Measurements from ENCODE around the gene APOBEC3H. TPM values are rescaled to one million over a fixed set of nuclear protein-coding genes. Genes with fewer than 3 reads are reported as not detected.
A peak's percentile ranks its signal among the peaks of the same experiment; 100 is the strongest.
"Not testable (repeated sequence)": the region's sequence is repeated elsewhere in the genome, so short reads cannot be mapped to it uniquely, and the experiment has no call there.

APOBEC3H gene
- under 1 TPM in 1 of 10 donors, not detected in 9; 0.33 TPM for polyA plus RNA-seq (ENCODE audit: insufficient read length in 10 of 10)
- long read RNA-seq, donor 1, result 0 reads
- long read RNA-seq, donor 2, result 0 reads
- long read RNA-seq, donor 3, result 0 reads
- long read RNA-seq, donor 4, result 0 reads
- long read RNA-seq, donor 5, result 0 reads
- long read RNA-seq, donor 6, result 0 reads
- long read RNA-seq, donor 7, result 0 reads
- long read RNA-seq, donor 8, result 0 reads
- long read RNA-seq, donor 9, result 0 reads

DNA sequence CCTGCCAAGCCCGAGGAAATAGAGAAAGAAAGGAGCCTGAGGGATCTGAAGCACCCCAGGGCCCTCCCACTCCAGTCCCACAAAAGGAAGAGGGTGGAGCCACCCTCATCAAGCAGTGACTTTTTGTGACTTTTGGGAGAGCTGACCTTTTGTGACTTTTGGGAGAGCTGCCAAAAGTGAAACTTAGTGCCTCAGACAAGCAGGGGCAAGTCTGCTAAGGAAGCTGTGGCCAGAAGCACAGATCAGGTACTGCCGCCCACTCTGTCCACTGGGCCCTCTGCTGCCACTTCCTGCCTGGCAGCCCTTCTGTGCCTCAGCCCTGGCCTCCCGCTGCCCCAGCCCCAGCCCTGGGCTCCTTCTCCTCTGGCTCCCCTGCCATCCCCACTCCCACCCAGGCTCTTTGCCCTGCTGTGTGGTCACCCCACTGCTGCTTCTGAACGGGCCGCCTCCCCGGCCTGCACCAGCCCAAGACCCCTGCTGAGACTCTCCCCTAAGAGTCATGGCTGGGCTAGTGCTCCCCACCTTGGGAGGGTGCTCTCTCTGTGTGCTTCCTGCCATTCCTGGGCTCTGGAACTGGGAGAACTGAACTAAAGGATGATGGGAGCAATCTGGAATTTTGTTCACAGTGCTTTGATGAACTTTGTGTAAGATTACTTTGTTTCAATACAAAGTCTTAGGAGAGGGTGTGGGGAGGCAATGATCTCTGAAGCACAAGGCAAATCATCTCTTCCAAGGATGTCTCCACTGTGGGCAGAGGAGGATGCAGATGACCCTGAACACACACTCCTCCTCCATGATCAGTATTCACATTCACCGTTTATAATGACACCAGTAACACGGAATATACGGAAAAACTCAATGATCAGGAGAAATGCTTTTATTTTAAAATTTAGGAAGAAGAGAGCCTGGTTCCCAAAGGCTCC, at the start of gene APOBEC3H:
APOBEC3H (plus strand) TSS at position 147 of the 923 bp plus-strand sequence. CDS start 3,035 bp downstream, outside the sequence.
- DNase-seq, result no peak

DNA sequence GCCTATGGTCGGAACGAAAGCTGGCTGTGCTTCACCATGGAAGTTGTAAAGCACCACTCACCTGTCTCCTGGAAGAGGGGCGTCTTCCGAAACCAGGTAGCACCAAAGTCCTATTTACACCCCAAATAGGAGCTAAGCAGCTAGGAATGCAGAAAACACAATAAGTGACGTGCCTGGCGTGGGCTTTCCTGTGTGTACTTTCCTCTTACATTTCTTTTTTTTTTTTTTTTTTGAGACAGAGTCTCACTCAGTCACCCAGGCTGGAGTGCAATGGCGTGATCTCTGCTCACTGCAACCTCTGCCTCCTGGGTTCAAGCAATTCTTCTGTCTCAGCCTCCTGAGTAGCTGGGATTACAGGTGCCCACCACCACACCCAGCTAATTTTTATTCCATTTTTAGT, 47.6 kb upstream of the APOBEC3H start:
- not testable (repeated sequence) for DNase-seq

GRCh38 chr22:39051844-39052495, 45.1 kb upstream of the APOBEC3H start:
- not testable (repeated sequence) for DNase-seq

DNA sequence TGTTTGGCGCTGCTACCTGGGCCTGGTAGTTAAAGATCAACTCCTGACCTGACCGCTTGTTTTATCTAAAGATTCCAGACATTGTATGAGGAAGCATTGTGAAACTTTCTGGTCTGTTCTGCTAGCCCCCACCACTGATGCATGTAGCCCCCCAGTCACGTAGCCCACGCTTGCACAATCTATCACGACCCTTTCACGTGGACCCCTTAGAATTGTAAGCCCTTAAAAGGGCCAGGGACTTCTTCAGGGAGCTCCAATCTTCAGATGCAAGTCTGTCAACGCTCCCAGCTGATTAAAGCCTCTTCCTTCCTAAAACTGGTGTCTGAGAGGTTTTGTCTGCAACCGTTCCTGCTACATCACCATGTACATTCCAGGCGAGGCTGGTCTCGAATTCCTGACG, 41.4 kb upstream of the APOBEC3H start:
- no peak for DNase-seq

- not testable (repeated sequence) for DNase-seq
Measured at GRCh38 chr22:39061290-39061689, 35.8 kb upstream of the APOBEC3H start.

DNA sequence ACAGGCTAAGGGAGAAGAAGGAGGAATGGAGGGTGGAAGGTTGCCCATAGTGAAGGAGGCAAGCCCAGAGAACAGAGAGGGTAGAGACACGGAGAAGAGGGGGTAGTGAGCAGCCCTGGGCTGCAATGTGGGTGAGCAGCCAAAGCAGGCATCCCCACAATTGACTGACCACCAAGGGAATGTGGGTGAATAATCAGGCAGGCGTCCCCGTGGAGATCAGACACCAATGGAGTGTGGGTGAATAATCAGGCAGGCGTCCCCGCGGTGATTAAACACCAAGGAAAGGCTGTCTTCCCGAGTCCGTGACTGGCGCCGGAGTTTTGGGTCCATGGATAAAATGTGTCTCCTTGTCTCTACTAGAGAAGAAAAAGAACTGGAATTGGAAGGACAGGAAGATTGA, 35.1 kb upstream of the APOBEC3H start:
- DNase-seq, result not testable (repeated sequence)

DNA sequence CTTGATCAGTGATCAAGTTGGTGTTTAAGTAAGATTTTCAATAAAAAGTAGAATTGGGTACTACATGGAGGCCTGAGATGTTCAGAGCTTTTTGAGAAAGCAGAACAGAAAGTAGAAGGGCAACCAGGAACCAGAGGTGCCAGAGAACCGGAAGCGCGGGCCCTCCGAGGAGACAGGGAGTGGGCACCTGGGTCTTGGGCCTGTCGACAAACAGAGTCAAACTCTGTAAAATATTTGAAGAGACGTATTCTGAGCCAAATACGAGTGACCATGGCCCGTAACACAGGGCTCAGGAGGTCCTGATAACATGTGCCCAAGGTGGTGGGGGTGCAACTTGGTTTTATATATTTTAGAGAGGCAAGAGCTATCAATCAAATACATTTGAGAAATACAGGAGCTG, 33.1 kb upstream of the APOBEC3H start:
- DNase-seq, result not testable (repeated sequence)

- not testable (repeated sequence) for DNase-seq
Measured at GRCh38 chr22:39066442-39067276, 30.4 kb upstream of the APOBEC3H start.

- no peak for DNase-seq
Measured at GRCh38 chr22:39068033-39068785, 28.8 kb upstream of the APOBEC3H start.

DNA sequence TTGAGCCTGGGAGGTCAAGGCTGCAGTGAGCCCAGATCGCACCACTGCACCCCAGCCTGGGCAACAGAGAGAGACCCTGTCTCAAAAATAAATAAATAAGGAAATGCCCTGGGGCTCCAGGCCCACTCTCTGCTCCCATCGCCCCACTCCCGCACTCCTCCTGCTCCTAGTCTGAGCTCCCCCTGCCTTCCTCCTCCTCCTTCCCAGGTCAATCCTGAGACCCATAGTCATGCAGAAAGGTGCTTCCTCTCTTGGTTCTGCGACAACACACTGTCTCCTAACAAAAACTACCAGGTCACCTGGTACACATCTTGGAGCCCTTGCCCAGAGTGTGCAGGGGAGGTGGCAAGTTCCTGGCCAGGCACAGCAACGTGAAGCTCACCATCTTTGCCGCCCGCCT, 26.9 kb upstream of the APOBEC3H start:
- no peak for DNase-seq

GRCh38 chr22:39072581-39072981, 24.5 kb upstream of the APOBEC3H start:
- DNase-seq, result not testable (repeated sequence)

- no peak for DNase-seq
Measured at GRCh38 chr22:39073981-39074380, 23.1 kb upstream of the APOBEC3H start.

DNA sequence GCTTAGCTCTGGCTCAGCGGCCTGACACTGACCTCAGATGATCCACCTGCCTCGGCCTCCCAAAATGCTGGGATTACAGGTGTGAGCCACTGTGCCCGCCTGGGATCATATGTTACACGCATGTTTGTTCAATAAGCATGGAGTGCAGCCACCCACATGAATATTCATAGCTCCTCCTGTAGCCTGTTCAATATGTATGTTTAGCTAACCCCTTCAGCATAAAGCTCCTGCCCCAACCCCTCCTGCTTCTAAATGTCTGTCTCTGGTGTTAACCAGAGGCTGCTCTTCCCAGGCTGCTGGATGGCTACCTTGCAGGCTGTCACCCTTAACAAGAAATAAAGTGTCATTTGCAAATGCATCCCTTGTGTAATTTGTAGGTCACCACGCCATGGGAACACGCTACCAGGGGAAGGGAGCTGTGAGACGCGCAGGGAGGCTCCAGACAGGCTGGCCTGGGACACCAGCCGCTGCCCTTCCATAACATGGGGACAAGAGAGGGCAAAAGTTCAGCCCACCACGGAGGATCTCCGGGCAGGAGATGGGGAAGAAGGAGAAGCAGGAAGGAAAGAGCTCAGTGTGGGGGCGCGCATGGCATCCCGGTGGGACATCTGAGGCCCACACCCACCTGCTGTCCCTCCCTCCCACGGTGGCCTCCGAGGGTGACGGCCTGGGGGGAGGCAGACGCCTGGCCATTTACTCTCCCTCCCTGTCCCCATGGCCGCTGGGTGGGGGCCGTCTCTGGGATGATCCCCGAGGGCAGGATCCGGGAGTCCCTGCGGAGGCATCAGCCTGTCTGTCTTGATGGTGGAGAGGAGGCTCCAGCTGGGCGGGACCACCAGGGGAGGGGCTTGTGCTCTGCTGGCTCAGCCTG, 20.7 kb upstream of the APOBEC3H start:
- DNase-seq, result not testable (repeated sequence)

- peak; percentile 38 to 74 (median 45) for DNase-seq
Measured at GRCh38 chr22:39077026-39077840, 19.8 kb upstream of the APOBEC3H start, which contains the start of gene APOBEC3G. APOBEC3G (plus strand) TSS chr22:39077275; CDS start chr22:39077362, 87 bp downstream.

- DNase-seq, result not testable (repeated sequence)
Measured at GRCh38 chr22:39077912-39078311, 19.1 kb upstream of the APOBEC3H start.

- DNase-seq, result no peak
Measured at GRCh38 chr22:39078329-39078728, 18.7 kb upstream of the APOBEC3H start.

DNA sequence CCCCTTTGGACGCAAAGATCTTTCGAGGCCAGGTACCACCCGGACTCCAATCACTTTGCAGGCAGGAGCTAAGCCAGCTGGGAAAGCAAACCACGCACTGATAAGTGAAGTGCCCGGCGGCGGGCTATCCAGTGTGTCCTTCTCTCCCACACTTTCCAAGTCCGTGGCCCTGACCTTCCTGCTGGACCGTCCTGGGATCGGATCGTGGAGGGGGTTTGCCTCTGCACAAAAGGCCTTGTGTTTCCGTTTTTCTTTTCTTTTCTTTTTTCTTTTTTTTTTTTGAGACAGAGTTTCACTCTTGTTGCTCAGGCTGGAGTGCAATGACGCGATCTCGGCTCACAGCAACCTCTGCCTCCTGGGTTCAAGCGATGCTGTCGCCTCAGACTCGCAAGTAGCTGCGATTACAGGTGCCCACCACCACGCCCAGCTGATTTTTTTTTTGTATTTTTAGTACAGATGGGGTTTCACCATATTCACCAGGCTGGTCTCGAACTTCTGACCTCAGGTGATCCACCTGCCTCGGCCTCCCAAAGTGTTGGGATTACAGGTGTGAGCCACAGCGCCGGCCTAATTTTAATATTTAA, 17.9 kb upstream of the APOBEC3H start:
- DNase-seq, result not testable (repeated sequence)
